A549 (cell line): ENCODE measurements around the gene SLC16A10.

Experiments
- CTCF ChIP-seq: fragments of >200 bp; sonication (Bioruptor Twin); formaldehyde crosslinking; IDR thresholded peaks from 3 replicates; pipeline ENCODE4 v1.5.1; 2016
- POLR2AphosphoS2 ChIP-seq: conservative IDR thresholded peaks from 2 replicates; pipeline ENCODE4 v1.6.1; 2012; ENCODE audit warnings: low read length, improper control_type of control experiment, inconsistent platforms
- RCOR1 ChIP-seq: fragments of 150-350 bp; IDR thresholded peaks from 2 replicates; pipeline ENCODE4 v1.6.1; 2014; ENCODE audit warnings: antibody characterized with exemption, low read length, low read depth
- REST ChIP-seq: fragments of 200-600 bp; sonication (generic); IDR thresholded peaks from 2 replicates; pipeline ENCODE4 v1.6.1; 2016; ENCODE audit warnings: antibody characterized with exemption, mild to moderate bottlenecking, moderate library complexity

- TF ChIP-seq CTCF (no peak), RCOR1 (no peak), POLR2AphosphoS2 (no peak), REST (no peak)
These were observed 35.1 kb upstream of the SLC16A10 start for GRCh38 chr6:111052171-111052570.
